Stimulated activated CD8-positive, alpha-beta memory T cell treated with anti-CD3 and anti-CD28 coated beads, Interleukin-7, amount 100 ng/mL, for 1 hour (primary cell): ENCODE measurements around the gene ATG9B.
A peak's percentile ranks its signal among the peaks of the same experiment; 100 is the strongest.
"Not testable (repeated sequence)": the region's sequence is repeated elsewhere in the genome, so short reads cannot be mapped to it uniquely, and the experiment has no call there.

Source experiments
- DNase-seq, 2 donors: peaks; one replicate each; pipeline ENCODE4 v3.0.0-alpha.2; 2020; ENCODE audit warnings: low read depth in 2 of 2

ATG9B gene

DNA sequence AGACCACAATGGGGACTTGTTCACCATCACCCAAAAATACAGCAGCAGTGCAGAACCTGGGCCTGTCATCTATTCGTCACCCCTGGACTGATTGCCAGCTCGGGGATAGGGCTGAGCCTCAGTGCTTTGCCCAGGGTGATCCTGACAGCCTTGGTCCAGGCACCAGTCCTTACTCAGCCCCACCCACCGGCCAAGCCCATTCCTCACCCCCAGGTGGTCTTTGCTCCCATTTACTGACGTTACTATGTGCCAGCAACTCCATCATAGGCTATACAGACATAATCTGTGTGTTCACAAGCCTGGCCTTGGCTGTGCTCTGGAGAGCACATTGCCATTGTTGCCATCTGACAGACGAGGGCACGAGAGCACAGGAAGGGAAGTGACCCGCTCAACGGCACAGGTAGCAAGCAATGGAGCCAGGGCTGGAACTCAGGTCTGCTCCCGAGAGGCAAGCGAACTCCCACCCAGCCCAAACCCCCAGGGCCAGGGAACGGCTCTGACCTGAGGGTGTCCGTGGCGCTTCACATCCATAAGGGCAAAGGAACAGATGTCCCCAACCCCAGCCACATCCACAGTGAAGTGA is 6.8 kb downstream of the ATG9B start:
- DNase-seq = no peak

DNA sequence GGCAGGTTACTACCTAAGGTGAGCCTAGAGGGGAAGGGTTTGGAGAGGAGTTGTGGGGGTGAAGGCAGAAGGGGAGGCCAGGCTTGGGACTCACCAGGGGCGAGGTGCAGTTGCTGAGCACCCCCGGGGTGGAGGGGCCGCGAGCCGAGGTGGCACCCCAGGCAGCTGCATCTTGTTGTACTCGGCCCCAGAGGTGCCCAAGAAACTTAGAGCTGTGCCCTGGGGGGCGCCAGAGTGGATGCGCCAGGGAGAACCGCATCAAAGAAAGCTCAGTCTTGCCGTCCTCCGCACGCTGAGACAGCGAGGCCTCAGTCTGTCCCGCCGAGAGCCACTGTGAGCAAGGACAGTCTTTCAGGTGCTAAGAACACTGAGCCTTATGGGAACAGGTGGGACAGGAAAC is 7.4 kb downstream of the ATG9B start:
- DNase-seq = no peak

DNA sequence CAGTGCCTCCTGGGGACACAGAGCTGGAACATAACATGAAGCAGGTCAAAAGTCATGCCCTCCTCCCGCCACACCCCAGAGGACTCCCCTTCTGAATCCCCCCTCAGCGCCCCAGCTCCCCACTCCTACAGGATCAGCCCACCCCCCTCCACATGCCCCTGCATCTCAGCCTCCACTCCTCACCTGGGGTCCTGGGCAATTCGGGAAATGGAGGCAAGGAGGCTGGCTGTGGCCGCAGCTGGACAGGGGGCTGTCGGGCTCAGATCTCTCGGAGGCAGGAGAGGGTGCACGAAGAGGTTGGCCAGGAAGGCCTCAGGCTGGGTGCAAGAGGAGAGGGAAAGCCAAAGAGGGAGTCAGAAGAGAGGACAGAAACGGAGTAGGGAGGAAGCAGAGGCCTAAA is 7.8 kb downstream of the ATG9B start:
- DNase-seq = no peak

DNA sequence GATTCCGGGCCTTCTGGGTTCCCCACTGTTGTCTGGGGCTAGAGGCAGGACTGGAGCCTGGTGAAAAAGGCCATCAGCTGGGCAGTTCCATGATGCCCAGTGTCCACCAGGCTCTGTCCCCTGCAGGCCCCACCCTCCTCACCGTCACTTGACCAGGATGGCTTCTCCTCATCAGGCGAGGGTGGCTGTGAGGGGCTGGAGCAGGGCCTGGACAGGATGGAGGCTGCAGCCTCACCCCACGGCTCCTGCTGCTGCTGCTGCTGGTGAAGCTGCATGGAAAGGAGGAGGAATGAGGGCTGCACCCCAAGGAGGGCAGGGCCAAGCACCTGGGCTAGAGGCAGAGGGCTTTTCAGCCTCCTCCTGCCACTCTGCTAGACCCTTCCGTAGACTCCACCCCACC is 8.3 kb downstream of the ATG9B start:
- no peak for DNase-seq

DNA sequence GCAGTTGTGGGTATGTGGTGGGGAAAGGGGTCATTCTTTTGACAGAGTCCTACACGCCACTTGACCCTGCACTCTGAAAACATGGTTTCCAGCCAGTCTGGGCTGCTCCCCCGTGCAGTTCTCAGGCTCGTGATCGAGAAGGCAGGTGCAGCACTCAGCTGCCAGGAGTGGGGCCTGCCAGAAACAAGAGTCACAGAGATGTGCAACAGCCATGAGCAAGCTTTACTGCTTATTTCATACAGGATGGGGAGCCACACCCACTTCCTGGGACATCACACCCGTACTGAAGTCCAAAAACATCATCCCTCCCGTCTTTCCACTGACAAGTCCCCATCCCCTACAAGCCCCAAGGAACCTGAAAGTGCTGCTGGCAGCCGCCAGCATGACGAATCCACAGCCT is 9.3 kb downstream of the ATG9B start:
- DNase-seq = no peak

DNA sequence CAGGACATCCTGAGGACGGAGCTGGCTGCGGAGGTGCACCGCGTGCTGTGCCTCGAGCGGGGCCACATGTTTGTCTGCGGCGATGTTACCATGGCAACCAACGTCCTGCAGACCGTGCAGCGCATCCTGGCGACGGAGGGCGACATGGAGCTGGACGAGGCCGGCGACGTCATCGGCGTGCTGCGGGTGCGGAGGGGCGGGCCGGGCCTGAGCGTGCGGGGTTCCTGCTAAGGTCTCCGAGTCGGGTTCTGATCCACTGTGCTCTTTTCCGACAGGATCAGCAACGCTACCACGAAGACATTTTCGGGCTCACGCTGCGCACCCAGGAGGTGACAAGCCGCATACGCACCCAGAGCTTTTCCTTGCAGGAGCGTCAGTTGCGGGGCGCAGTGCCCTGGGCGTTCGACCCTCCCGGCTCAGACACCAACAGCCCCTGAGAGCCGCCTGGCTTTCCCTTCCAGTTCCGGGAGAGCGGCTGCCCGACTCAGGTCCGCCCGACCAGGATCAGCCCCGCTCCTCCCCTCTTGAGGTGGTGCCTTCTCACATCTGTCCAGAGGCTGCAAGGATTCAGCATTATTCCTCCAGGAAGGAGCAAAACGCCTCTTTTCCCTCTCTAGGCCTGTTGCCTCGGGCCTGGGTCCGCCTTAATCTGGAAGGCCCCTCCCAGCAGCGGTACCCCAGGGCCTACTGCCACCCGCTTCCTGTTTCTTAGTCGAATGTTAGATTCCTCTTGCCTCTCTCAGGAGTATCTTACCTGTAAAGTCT is 10.4 kb downstream of the ATG9B start:
- peak; percentile 70 to 76 for DNase-seq

DNA sequence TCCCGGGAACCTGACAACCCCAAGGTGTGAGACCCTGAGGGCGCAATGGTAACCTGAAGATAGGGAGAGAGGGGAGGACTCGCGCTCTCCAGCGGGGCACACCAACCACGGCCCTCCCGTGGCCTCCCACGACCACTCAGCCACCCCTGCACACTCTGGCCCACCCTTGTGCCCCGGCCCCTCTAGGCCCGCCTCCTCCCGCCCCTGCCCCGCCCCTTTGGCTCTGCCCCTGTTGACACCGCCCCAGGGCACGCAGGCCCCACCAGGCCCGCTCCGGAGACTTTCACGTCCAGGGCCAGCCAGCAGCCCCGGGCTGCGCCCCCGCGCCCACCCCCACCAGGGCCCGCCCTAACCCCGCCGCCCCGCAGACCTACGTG is 10.9 kb downstream of the ATG9B start:
- no peak for DNase-seq

DNA sequence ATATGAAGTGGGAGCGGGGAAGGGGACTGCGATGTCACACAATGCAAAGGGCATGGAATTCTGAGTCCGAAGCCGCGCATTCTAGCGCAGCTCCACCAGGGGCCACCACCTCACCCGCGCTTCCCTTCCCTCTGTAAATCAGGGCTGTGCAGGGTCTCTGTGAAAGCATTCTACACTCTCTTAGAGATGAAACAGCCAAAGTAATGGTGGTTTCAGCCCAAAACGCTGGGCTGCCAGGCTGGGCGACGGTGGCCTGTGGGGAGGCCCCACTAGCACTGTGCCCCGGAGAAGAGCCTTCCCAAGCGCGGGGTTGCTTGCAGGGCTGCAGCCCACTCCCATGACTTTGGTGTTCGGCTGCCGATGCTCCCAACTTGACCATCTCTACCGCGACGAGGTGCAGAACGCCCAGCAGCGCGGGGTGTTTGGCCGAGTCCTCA is 11.4 kb downstream of the ATG9B start:
- DNase-seq = no peak

DNA sequence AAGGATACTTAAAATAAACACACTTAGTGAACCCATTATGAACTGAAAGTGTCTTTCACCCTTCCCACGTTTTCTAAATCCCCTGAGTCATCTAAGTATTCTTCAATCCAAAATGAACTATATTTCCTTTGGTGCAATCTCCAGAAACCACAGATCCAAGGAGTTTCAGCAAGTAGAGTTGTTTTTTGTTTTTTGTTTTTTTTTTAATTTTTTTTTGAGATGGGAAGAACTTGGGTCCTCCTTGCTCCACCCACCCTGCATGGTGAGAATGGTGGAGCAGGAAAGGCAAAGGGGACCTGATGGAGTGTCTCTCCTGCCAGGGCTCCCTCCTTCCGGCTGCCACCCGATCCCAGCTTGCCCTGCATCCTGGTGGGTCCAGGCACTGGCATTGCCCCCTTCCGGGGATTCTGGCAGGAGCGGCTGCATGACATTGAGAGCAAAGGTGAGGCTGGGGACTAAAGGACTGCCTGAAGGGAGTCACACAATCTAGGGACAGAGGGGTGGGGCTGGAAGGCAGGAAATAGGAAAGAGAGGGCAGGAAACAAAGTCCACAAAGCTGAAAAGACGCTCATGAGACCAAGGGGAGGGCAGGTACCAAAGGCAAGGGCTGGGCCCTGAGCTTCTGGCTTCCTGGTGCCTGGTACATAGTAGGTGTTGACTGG is 12.1 kb downstream of the ATG9B start:
- DNase-seq = no peak

DNA sequence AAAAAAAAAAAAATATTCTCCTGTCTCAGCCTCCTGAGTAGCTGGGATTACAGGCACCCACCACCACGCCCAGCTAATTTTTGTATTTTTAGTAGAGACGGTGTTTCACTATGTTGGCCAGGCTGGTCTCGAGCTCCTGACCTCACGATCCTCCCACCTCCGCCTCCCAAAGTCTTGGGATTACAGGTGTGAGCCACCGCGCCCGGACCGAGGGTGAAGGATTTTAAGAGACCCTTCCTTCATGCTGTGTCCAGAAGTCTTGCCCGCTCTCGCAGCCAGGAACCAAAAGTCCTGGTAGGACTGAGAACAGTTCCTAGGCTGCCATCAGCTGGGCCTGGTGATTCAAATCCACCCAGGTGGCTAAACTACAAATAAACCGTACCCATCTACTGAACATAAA is 12.7 kb downstream of the ATG9B start:
- DNase-seq = not testable (repeated sequence)

DNA sequence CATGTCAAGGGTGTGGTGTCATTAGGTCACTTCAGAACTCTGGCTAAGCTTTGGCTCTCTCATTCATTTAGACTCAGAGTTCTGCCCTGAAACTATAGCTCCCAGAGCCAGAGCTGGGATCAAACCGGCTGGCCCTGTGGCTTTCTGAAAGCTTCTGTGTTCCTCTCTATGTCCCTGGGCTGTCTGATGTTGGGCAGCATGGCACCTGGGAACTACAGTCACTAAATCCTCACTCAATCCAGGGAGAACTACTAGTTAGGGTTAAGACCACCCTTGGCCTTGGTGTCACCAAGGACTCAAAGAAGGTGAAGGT is 13.2 kb downstream of the ATG9B start:
- no peak for DNase-seq

DNA sequence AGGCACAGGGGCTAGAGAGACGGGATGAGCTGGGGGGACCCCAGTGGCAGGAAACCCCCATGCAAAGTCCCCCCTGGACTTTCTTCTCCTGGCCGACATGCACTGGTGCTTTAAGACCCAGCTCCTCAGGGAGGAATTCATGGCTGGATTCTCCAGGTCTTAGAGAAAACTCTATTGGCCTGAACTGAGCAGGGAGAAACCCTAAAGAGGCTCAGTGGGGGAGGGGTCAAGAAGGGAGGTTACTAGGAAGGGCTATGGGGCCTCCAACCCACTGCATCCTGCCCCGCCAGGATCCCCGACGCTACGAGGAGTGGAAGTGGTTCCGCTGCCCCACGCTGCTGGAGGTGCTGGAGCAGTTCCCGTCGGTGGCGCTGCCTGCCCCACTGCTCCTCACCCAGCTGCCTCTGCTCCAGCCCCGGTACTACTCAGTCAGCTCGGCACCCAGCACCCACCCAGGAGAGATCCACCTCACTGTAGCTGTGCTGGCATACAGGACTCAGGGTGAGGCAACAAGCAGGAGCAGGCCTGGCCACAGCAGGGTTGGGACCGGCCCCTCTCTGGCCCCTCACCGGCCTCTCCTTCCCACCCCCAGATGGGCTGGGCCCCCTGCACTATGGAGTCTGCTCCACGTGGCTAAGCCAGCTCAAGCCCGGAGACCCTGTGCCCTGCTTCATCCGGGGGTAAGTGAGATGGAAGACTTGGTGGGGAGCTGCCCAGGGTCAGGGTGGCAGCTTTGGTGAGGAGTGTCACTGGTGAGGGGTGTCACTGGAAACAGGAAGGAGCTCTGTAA is 13.8 kb downstream of the ATG9B start:
- DNase-seq = no peak

DNA sequence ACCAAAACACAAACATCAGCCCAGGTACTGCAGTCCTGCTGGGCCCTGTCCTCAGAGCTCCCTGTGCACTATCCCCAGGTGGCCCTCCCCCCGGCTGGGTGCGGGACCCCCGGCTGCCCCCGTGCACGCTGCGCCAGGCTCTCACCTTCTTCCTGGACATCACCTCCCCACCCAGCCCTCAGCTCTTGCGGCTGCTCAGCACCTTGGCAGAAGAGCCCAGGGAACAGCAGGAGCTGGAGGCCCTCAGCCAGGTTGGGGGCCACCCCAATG is 14.3 kb downstream of the ATG9B start:
- no peak for DNase-seq

DNA sequence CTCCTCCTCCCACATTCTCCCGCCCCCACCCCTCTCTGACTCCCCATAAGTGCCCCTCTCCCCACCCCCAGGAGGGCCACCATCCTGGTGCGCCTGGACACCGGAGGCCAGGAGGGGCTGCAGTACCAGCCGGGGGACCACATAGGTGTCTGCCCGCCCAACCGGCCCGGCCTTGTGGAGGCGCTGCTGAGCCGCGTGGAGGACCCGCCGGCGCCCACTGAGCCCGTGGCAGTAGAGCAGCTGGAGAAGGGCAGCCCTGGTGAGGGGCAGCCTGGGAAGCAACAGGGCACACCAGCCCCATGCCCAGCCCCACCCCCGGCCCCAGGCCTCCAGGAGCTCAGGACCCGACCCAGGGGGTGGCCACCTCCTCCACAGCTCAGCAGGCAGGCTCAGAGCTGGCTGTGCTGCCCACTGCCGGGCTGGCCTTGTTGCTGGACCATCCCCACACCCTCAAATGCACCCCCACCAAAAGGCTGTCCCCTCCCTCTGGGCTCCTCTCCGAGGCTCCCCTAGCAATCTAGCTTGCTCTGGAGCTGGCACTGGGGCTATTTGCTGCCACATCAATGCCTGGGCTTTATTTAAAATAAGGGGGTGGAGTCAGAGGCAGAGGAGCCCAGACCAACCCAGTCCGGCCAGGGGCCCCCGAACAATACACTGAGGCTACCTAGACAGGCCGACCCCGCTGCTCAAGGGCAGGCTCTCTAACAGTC is 14.8 kb downstream of the ATG9B start:
- DNase-seq = no peak

DNA sequence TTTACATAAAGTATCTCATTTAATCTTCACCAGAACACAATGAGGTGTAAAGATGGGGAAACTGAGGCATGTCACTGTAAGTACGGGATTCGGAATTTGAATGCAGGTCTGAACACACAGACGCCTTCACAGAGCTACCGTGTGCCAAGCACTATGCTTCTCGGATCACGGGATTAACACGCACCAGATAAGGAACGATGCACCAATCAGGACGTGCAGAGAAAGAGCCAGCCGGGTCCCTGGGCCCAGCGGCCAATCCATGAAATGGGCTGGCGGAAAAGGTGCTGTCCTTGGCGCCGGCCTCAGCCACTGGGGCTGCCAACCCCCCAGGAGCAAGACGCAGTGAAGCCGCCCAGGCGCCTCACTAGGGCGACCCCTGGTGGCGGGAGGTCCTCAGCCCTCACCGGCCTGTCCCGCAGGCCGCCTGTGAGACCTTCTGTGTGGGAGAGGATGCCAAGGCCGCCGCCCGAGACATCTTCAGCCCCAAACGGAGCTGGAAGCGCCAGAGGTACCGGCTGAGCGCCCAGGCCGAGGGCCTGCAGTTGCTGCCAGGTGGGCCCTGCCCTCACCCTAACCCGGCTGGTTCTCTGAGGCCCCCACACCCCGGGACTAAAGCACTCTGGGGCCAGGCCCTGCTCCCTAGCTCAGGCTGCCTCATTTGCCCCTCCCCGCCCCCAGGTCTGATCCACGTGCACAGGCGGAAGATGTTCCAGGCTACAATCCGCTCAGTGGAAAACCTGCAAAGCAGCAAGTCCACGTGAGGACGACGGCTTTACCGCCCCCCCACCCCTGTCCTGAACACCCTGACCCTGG is 15.6 kb downstream of the ATG9B start:
- peak; percentile 55 to 65 for DNase-seq

DNA sequence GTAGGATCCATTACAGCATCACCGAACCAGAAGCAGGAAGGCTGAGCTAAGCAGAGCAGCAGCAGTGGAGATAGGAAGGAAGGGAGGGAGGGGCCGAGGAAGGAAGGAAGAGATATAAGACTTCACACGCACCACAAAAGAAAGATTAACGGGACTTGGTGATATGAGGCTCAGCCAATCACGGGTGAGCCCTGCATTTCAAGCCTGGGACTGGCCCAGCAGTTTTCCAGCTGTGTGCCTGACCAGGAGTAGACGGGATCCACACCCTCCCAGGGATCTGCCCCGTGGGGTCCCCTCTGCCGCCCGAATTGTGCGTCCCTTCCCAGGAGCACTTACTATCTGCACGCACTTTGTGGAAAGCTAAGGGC is 16.2 kb downstream of the ATG9B start:
- no peak for DNase-seq

DNA sequence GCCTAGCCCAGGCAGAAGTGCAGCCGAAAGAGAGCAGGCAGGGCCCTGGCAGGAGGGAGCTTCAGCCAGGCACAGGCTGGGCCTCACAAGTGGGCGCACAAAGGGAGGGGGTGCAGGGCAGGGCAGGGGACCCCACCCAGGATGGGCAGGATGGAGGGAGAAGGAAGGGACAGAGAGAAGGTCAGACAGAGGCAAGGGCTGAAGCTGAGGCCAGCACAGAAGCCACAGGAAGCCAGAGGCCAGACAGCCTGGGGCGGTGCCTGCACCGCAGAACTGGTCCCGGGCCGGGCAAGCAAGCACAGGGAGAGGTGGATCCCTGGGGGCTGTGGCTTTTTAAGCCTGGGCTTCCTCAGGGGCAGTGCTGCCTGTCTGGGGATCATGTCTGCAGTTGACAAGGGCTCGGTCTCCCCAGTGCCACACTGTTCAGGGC is 16.8 kb downstream of the ATG9B start:
- no peak for DNase-seq

DNA sequence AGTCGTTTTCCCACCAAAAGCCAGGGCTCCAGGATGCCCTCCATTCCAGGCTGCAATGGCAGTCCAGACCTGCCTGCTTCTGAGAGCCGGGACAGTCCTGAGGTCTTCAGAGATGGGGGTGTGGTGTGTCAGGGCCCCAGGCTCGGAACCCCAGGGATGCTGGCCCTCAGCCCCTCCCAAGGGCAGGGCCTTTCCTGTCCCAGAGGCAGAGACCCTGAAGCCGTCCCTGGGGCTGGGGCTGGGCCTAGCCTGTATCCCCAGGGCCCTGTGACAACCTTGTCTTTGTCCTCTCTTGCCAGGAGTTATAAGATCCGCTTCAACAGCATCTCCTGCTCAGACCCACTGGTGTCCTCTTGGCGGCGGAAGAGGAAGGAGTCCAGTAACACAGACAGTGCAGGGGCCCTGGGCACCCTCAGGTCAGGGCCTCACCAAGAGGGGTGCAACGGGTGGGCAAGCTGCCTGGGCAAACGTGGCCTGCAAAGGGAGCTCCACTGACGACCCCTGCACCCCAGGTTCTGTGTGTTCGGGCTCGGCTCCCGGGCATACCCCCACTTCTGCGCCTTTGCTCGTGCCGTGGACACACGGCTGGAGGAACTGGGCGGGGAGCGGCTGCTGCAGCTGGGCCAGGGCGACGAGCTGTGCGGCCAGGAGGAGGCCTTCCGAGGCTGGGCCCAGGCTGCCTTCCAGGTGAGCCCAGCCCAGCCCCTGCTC is 17.5 kb downstream of the ATG9B start:
- no peak for DNase-seq

DNA sequence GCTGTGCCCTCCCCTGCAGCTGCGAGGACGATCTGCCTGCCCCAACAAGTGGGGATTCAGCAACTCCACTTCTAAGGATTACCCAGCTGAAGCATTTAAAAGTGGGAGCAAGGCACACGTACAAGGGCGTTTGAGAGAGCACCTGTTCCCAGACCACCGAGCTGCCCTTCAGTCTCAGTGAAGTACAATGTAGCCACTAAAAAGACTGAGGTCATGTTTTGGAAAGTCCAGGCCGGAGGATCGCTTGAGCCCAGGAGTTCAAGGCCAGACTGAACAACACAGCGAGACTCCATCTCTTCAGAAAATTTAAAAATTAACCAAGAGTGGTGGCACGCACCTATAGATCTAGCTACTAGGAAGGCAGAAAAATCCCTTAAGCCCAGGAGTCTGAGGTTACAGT is 18.7 kb downstream of the ATG9B start:
- no peak for DNase-seq

DNA sequence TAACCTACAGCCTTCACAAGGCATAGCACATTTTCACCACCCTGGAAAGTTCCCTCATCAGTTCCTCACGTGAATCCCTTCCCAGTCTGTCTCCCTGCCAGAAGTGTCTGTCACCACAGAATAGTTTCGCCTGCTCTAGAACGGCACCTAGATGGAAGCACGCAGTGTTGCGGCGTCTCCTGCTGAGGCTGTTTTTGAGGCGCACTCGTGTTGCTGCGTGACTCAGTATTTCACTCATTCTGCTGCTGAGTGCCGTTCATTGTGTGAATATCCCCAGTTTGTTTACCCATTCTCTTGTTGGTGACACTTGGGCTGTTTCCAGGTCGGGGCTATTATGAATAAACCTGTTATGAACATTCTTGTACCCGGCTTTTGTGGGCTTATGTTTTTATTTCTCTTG is 20.7 kb downstream of the ATG9B start:
- DNase-seq = no peak

DNA sequence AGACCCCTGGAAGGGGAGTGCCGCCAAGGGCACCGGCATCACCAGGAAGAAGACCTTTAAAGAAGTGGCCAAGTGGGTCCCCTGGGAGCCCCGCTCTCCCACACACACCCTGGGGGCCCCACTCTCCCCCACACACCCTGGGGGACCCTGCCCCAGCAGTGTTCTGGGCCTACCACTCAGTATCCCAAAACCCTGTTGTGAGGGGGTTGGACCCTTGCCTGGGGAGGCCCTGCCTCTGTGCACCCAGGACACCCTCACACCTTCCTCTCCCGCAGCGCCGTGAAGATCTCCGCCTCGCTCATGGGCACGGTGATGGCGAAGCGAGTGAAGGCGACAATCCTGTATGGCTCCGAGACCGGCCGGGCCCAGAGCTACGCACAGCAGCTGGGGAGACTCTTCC is 22.7 kb downstream of the ATG9B start:
- no peak for DNase-seq
